NCI-H82 (cell line): ENCODE measurements around the gene IL1RL1.
A peak's percentile ranks its signal among the peaks of the same experiment; 100 is the strongest.
"Not testable (repeated sequence)": the region's sequence is repeated elsewhere in the genome, so short reads cannot be mapped to it uniquely, and the experiment has no call there.

Experiments used
- DNase-seq: peaks from one replicate; lab custom pipeline; 2025; lab: John Stamatoyannopoulos, UW

IL1RL1 gene

GRCh38 chr2:102294802-102295489, 16.4 kb upstream of the IL1RL1 start:
- DNase-seq: no peak

- no peak for DNase-seq
These were observed 15.8 kb upstream of the IL1RL1 start for GRCh38 chr2:102295566-102295965.

- no peak for DNase-seq
These were observed 14.9 kb upstream of the IL1RL1 start for GRCh38 chr2:102296449-102296848.

- no peak for DNase-seq
These were observed 13.5 kb upstream of the IL1RL1 start for GRCh38 chr2:102297891-102298290.

GRCh38 chr2:102301867-102302362, 9.4 kb upstream of the IL1RL1 start:
- peak; percentile 31 for DNase-seq

GRCh38 chr2:102302458-102302857, 8.9 kb upstream of the IL1RL1 start:
- no peak for DNase-seq

- no peak for DNase-seq
These were observed 7.8 kb upstream of the IL1RL1 start for GRCh38 chr2:102303589-102303988.

GRCh38 chr2:102304268-102304667, 7.1 kb upstream of the IL1RL1 start:
- no peak for DNase-seq

GRCh38 chr2:102304711-102305611, 6.4 kb upstream of the IL1RL1 start:
- no peak for DNase-seq

GRCh38 chr2:102306125-102306524, 5.2 kb upstream of the IL1RL1 start:
- no peak for DNase-seq

GRCh38 chr2:102313025-102313424, 1.7 kb downstream of the IL1RL1 start:
- no peak for DNase-seq

- no peak for DNase-seq
These were observed 2.1 kb downstream of the IL1RL1 start for GRCh38 chr2:102313471-102313870.

- DNase-seq: no peak
These were observed 2.6 kb downstream of the IL1RL1 start for GRCh38 chr2:102313950-102314349.

GRCh38 chr2:102315921-102316320, 4.6 kb downstream of the IL1RL1 start:
- no peak for DNase-seq

- DNase-seq: no peak
These were observed 6.4 kb downstream of the IL1RL1 start for GRCh38 chr2:102317715-102318114.

GRCh38 chr2:102318437-102318836, 7.1 kb downstream of the IL1RL1 start:
- no peak for DNase-seq

GRCh38 chr2:102321941-102322719, 10.8 kb downstream of the IL1RL1 start:
- no peak for DNase-seq

- DNase-seq: not testable (repeated sequence)
These were observed 13.6 kb downstream of the IL1RL1 start for GRCh38 chr2:102324914-102325313.

- no peak for DNase-seq
These were observed 20.1 kb downstream of the IL1RL1 start for GRCh38 chr2:102331311-102331980.

- no peak for DNase-seq
These were observed 23.1 kb downstream of the IL1RL1 start for GRCh38 chr2:102334486-102334885.

- DNase-seq: no peak
These were observed 24.6 kb downstream of the IL1RL1 start for GRCh38 chr2:102335871-102336366.
